Measurements from ENCODE around the gene NUDT13.
"Not testable (repeated sequence)": the region's sequence is repeated elsewhere in the genome, so short reads cannot be mapped to it uniquely, and the experiment has no call there.

Gene NUDT13

GRCh38 chr10:73106301-73106700, 4.0 kb upstream of the NUDT13 start:
- DNase-seq = no peak

GRCh38 chr10:73109248-73109652, 1.0 kb upstream of the NUDT13 start:
- not testable (repeated sequence) for DNase-seq

- DNase-seq = not testable (repeated sequence)
Measured at GRCh38 chr10:73112032-73112431, 1.8 kb downstream of the NUDT13 start.

GRCh38 chr10:73113551-73113950, 3.3 kb downstream of the NUDT13 start:
- no peak for DNase-seq

- no peak for DNase-seq
Measured at GRCh38 chr10:73116017-73116416, 5.8 kb downstream of the NUDT13 start.

- no peak for DNase-seq
Measured at GRCh38 chr10:73117976-73118743, 7.9 kb downstream of the NUDT13 start.

- no peak for DNase-seq
Measured at GRCh38 chr10:73119457-73119856, 9.2 kb downstream of the NUDT13 start.

- no peak for DNase-seq
Measured at GRCh38 chr10:73119952-73120351, 9.7 kb downstream of the NUDT13 start.

- DNase-seq = no peak
Measured at GRCh38 chr10:73126343-73126742, 16.1 kb downstream of the NUDT13 start.

- no peak for DNase-seq
Measured at GRCh38 chr10:73131301-73131700, 21.0 kb downstream of the NUDT13 start.

GRCh38 chr10:73131913-73132686, 21.8 kb downstream of the NUDT13 start:
- no peak for DNase-seq

- no peak for DNase-seq
Measured at GRCh38 chr10:73134727-73135126, 24.5 kb downstream of the NUDT13 start.

GRCh38 chr10:73136627-73137026, 26.4 kb downstream of the NUDT13 start:
- DNase-seq = no peak

- no peak for DNase-seq
Measured at GRCh38 chr10:73139251-73139650, 29.0 kb downstream of the NUDT13 start.

- no peak for DNase-seq
Measured at GRCh38 chr10:73141603-73142002, 31.3 kb downstream of the NUDT13 start.

- not testable (repeated sequence) for DNase-seq
Measured at GRCh38 chr10:73150633-73151413, 40.6 kb downstream of the NUDT13 start.

GRCh38 chr10:73152009-73152408, 41.8 kb downstream of the NUDT13 start:
- no peak for DNase-seq

- no peak for DNase-seq
Measured at GRCh38 chr10:73156054-73156453, 45.8 kb downstream of the NUDT13 start.

- peak in 3 of 4 experiments; percentile 10 to 42 (median 20) for DNase-seq
Measured at GRCh38 chr10:73159038-73159648, 48.9 kb downstream of the NUDT13 start.

- no peak for DNase-seq
Measured at GRCh38 chr10:73161079-73161478, 50.8 kb downstream of the NUDT13 start.

GRCh38 chr10:73161662-73162061, 51.4 kb downstream of the NUDT13 start:
- no peak for DNase-seq

- DNase-seq = no peak
Measured at GRCh38 chr10:73163096-73163495, 52.8 kb downstream of the NUDT13 start.

- DNase-seq = no peak
Measured at GRCh38 chr10:73166972-73167371, 56.7 kb downstream of the NUDT13 start.
